Non-pigmented ciliary epithelial cell (primary cell): Measurements from ENCODE around the gene GSG1.

Experiments used
- DNase-seq: peaks from one replicate; pipeline ENCODE4 v3.0.0-alpha.2; 2010; ENCODE audit warnings: low read depth

Gene GSG1

GRCh38 chr12:13119826-13120225 lies 16.4 kb upstream of the GSG1 start:
- no peak for DNase-seq

DNA sequence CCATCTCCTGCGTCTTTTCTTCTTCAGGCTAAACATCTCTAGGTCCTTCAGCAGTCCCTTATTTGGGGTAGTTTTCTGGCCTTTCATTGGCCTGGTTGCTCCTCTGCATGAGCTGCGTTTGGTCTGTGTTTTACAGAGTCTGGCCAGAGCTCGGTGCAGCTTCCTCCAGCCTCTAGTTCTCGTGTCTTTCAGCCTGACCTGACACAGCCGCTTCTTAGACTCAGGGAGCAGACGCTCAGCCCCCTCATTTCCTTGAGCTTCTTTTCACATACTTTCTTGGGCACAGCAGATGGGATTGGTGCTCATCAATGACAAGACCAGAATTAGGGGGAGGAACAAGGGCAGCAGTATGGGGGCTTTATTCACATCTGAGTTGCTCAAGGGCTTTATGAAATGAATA lies 13.6 kb upstream of the GSG1 start:
- DNase-seq = no peak

DNA sequence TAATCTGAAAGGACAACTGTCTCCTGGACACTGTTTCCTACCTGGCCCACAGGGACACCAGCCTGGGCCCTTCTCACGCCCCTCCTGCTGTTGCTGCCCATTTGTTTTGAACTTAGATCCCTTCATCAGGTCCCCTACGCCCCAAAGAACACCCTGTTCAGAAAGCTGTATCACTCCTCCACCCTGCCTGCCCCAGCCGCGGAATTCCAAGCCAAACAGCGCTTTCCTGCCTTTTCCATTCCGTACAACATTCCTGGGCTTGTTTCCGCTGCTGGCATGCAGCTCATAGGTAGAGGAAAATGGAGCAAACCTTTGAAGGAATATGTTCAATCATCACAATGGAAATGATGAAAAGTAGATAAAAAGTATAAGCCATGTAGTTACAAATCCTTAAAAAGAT lies 12.8 kb upstream of the GSG1 start:
- DNase-seq = no peak

DNA sequence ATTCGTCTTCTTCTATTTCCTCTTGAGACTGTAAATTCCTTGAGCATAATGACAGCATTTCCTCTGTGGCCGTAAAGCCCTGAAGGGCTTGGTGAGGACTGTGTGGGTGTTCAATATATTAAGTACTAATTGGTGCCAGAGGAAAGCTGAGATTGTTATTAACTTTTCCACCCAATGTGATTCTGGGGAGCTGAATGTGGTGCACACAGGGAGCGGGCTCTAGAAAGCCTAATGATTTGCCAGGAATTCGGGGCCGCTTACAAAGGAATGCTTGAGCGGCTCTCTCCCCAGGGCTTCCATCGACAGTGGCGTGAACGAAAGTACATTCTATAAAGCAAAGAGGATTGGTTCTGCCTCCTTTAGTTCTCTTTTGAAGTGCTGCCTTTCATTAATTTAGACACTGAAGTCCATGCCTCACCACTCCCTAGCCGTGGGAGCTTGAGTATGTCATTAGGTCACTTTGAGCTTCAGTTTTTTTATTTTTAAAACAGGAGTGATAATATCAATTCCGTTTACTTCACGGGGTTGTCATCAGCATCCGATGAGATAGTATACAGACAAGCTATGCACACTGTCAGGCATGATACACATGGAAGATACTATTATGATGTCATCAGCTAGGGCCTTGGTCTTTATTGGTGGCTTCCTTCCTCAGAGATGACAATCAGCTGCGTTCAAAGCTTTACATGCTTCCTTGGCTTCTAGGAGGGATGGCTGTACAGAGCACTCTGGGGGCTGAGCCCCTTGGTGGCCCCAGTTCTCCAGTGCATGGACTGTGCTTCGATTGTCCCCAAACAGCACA lies 11.0 kb upstream of the GSG1 start:
- no peak for DNase-seq

DNA sequence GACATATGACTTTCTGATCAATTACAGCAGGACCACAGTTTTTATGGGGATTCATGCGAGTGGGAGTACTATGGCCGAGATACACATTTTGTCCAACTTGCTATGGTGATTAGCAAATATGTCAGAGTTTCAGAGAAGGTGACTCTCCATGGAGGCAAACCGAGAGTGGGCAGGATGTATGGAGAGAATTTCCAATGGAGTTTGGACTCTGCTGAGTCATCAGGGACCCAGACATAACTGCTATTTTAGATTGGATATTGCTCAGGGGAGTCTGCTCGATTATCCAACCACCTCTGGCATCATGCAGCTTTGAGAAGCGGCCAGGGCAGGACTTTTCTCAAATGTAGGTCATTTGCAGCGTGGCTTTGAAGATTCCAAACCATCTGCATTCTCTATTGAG lies 9.5 kb upstream of the GSG1 start:
- DNase-seq = no peak

DNA sequence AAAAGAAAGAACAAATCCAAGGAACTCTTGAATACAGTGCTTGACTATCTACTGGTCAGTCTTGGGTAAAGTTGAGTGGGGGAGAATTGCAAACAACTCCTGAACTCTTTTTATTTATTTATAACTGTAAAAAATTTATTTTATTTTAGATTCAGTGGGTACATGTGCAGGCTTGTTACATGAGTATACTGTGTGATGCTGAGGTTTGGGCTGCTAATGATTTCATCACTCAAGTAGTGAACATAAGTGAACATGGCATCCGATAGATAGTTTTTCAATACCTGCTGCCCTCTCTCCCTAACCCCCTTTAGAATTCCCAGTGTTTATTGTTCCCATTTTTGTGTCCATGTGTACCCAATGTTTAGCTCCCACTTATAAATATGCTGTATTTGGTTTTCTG lies 3.2 kb upstream of the GSG1 start:
- DNase-seq = no peak

DNA sequence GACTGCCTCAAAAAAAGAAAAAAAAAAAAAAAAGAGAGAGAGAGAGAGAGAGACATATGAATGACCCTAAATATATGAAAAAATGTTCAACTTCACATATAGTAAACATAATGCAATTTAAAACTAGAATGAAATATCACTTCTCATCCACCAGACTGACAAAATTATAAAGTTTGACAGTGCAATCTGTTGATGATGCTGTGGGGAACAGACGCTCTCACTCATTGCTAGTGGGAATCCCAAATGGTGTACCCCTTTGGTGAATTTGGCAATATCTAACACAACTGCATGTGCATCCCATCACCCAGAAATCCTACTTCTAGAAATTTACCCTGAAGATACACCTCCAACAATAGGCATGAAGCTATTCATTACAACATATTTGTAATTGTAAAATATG lies 2.3 kb upstream of the GSG1 start:
- DNase-seq = no peak

- no peak for DNase-seq
These were observed 942 bp upstream of the GSG1 start for GRCh38 chr12:13104409-13104808.

DNA sequence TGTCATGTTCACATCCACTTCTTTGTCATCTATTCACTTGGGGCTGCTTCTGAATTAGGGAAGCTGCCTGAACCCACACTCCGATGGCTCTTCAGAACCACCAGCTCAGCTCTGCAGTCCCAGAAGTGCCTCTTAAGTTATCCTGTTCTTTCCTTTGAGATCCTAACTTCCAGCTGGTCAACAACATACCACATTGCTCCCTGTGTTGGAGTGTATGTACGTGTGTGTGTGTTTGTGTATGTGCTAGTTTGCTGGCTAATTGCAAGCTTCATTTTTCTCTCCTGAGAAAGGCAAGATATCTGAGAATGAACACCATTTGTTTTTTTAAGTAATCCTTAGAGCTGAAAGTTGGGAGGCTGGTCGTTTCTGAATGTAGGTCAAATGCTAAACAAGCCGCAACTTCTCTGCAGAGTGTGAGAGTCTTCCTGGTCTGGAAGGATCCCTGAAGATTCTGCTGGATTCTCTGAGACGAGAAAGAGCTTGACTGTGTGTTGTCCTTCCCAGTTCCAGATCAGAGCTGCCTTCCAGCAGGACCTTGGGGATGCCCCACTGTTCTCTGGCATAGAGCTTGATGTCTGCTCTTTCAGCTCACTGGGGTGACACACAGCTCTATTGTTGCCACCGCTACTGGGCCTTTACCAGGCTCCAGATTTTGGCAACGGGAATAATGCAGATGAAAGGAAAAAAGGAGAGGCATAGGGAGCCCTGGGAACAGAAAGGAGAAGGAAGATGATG lies 839 bp downstream of the GSG1 start:
- no peak for DNase-seq

- DNase-seq = no peak
These were observed 1.6 kb downstream of the GSG1 start for GRCh38 chr12:13101821-13102375.

DNA sequence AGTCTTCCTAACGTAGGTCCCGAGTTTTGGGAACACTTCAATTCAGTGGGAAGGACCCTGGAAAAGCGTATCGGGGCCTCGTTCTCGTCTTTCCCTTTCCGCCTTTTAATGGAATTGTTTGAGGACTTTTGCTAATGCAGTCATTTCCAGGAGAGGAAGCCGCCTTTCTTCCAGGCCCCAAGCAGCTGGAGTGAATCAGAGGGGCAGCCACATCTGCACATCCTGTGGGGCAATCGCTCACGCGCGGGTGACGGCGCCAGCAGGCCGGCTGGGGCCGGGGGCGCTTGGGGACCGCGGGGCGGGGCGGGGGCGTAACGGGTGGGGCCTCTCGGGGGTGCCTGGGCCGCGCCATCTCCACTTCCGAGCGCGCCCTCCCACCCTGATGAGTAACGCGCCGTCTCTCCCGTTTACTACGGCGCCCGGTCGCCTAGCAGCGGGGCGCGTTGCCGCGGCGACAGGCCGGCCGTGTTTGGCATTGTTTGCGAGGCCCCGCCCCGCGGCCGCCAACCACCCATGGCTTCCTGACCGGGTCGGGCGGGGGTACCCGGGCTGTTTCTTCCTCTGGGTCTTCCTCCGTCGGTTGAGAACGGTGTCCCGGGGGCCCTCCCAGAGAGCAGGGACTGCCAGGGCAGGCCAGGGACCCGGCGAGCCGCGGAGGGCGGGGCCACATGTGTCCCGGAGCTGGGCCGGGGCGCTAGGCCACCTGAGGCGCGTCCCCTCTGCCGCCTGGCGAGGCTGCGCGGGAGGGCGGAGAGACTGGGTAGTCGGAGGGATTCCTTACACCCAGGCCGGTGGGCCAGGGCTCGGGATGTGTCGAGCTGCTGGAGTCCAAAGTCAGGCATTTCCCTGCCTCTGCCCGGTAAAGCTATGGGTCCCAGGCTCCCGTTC lies 2.3 kb downstream of the GSG1 start:
- no peak for DNase-seq

DNA sequence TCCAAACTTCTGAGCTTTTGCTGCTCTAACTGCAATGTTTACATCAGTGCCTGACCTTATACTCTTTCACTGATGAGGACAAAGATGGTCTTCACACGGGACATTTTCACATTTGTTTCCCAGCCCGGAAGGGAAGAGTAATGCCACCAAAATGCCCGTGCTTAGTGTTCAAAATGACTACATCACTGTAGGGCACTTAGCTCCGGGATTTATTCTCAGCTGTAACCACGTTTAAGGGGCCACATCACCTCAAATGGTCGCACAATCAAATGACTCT lies 2.9 kb downstream of the GSG1 start:
- no peak for DNase-seq

GRCh38 chr12:13099844-13100604 lies 3.4 kb downstream of the GSG1 start:
- no peak for DNase-seq

DNA sequence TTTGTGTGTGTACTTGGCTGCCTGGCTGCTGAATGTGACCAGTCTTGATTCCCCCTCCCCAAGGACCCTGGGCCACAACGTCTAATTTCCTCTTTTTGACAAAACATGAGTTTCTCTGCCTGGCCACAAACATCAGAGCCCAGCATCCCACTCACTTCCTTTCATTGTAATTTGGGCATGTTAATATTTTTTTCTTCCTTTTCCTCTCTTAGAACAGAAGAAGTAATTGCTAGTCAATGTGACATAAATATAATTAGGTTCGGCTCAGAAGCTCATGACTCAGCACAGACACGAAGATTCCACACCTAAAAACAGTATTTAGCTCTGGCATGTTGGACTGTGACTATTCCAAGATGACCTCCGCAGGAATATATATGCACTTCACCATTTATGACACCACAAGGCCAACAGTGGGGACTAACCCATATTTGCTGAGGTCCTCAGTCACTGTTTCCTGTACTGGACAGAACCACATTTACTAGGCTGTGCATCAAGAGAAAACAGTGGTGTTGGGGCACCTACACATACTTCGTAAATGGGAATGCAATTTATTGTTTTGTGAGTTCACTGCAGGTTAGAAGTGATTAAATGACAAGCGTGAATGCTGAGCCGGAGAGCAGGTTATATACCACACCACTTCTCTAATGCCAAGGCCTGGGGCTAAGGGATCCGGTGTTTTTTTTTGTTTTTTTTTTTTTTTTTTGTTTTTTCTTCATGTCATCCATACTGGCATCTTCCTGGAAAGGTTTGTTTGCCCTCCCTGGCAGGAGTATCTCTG lies 4.2 kb downstream of the GSG1 start:
- no peak for DNase-seq

GRCh38 chr12:13097491-13098011 lies 5.9 kb downstream of the GSG1 start:
- no peak for DNase-seq

DNA sequence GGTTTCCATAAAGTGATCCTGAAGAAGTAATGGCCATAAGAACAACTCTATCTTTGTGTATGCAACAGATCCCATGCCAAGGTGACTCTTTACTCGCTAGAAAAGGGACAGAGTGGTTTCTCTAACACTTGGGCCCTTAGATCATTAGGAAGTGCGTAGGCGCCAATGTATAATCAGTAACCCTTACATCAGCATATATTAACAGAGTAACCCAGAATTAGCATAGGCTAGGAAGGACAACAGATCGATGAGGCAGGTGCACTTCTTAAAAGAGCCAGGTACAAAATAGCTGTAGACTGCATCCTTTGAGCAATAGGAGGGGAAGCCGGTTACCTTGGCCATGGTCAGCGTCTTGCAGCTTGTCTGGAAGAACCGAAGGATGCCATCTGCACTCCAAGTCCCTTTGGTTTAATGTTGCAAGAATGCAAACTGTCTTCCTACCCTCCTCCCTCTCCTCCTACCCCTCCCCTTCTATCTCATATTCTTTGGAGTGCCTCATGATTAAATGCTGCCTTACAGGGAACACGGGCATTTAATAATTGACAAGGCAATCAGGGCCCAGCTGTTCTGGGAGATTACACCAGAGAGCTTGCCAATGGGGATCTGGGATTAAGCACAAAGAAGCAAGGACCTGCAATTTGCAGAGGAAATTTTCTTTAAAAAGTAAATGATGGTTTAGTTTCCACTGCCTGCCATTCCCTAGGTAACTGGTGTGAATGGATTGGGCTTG lies 8.0 kb downstream of the GSG1 start:
- DNase-seq = no peak

GRCh38 chr12:13094367-13094766 lies 9.1 kb downstream of the GSG1 start:
- DNase-seq = no peak

DNA sequence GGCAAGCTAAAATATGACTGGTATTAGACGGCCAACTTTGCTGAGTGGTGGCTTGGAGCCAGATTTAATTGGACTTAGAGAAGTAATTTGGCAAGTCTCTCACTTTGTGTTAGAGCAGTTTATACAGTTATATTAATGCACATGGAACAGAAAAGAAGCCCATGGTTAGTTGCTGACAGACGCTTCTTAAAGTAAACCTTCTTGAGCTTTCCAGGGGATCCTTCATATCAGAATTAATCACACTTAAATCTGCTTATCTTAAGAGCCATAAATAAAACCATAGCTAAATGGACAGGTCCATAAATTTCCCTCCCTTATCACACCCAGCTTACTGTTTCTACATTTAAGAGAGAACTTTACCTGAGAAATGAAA lies 9.6 kb downstream of the GSG1 start:
- DNase-seq = no peak

DNA sequence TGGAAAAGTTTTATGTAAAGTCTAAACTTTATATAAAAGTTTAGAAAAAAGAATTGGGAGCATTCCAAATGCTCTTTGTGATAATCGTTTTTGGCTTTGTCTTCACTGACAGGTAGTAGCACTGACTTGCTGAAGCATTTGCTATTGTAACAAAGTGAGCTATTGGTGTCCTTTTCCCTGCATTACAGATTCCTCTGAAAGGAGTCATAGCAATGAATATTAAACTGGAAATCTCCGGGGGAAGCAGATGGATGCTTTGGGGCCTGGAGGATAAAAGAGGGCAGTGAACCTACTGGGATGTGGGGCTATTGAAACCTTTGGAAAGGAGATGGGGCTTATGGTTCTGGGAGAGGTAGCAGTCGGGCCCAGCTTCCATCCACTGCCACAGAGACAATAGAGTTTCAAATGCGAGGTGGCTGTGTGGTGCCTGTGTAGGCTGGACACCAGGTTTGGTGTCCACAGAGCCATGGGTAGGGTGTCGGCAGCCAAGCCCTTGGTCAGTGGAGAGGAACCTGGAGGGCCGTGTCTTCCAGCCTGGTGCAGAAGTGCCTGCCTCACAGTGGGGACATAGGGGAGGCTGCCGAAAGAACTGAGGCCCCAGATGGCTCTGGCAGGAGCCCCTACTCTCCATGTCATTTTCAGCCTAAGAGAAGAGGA lies 10.1 kb downstream of the GSG1 start:
- DNase-seq = no peak

- DNase-seq = no peak
These were observed 11.6 kb downstream of the GSG1 start for GRCh38 chr12:13091832-13092231.
